ENCODE results near the gene IMMP2L.
"Not testable (repeated sequence)": the region's sequence is repeated elsewhere in the genome, so short reads cannot be mapped to it uniquely, and the experiment has no call there.

Gene IMMP2L

DNA sequence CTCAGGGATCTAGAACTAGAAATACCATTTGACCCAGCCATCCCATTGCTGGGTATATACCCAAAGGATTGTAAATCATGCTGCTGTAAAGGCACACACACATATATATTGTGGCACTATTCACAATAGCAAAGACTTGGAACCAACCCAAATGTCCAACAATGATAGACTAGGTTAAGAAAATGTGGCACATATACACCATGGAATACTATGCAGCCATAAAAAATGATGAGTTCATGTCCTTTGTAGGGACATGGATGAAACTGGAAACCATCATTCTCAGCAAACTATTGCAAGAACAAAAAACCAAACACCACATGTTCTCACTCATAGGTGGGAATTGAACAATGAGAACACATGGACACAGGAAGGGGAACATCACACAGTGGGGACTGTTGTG is 56.9 kb downstream of the IMMP2L start:
- H3K27ac Mint-ChIP-seq, H3K4me1 Mint-ChIP-seq, H3K9me3 Mint-ChIP-seq, H3K27me3 Mint-ChIP-seq, DNase-seq, ATAC-seq, H3K4me3 Mint-ChIP-seq: not testable (repeated sequence)
- H3K36me3 Mint-ChIP-seq (ENCODE audit: low read depth), result peaks cover 24% of the 10 kb centered on the region

DNA sequence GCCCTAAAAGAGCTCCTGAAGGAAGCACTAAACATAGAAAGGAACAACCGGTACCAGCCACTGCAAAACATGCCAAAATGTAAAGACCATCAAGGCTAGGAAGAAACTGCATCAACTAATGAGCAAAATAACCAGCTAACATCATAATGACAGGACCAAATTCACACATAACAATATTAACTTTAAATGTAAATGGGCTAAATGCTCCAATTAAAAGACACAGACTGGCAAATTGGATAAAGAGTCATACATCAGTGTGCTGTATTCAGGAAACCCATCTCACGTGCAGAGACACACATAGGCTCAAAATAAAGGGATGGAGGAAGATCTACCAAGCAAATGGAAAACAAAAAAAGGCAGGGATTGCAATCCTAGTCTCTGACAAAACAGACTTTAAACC is 60.5 kb downstream of the IMMP2L start:
- H3K4me1 Mint-ChIP-seq, result peaks cover 12% of the 10 kb centered on the region
- H3K9me3 Mint-ChIP-seq, result not testable (repeated sequence)

DNA sequence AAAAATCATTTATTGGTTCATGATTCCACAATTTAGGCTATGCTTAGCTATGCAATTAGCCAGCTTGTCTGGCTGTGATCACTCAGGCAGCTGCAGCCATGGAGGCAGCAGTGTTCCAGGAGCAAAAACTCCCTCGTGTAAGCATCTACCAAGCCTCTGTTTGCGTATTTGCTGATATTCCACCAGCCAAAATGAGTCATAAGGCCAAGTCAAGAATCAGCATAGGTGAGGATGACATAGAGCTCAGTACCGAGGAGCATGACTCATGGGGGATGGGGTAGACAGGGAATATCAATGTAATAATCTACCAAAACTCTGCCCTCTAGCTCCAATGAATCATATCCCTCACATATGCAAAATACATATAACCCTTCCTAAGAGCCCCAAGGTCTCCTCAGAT is 63.3 kb downstream of the IMMP2L start:
- ATAC-seq, result peak; percentile 96
- H3K4me1 Mint-ChIP-seq, result peaks cover 12% of the 10 kb centered on the region
- H3K36me3 Mint-ChIP-seq (ENCODE audit: low read depth), result peaks cover 16% of the 10 kb centered on the region
- DNase-seq, result peak; percentile 9
- no peak overlapping the region for H3K4me3 Mint-ChIP-seq
- no peaks in the 10 kb centered on the region for H3K27me3 Mint-ChIP-seq
- no peak overlapping the region for H3K27ac Mint-ChIP-seq
- H3K9me3 Mint-ChIP-seq, result no peaks in the 10 kb centered on the region

More for the DNA sequence above, 60.5 kb downstream of the IMMP2L start:
- not testable (repeated sequence) for H3K27me3 Mint-ChIP-seq, ATAC-seq, H3K4me3 Mint-ChIP-seq, DNase-seq, H3K27ac Mint-ChIP-seq
- H3K36me3 Mint-ChIP-seq (ENCODE audit: low read depth), result peaks cover 20% of the 10 kb centered on the region

DNA sequence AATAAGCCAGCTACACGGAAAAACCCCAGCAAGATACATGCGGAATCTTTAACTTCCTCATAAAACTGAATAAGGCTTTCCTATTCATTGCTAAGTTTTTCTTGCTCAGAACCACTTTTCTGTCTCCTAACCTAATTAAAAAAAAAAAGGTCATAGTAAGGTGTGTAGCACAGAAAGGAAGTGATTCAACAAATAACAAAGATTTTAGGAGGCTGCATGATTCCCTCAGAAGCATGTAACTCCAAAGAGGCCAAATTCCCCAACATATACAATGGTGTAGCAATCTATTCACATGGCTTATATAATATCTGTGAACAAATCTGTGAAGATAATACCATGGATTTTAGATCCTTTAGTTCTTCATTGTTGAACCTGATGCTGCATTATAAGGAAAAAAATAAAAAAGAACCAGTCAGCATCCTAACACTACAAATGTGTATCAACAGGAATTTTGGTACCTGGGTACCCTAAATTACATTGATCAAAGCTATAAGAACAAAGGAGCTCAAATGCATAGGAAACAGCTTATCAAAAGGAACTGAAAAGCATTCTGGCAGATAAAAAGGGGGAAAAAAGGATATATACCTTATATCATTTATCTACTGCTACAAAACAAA is 63.8 kb downstream of the IMMP2L start:
- Mint-ChIP-seq H3K4me1 (peaks cover 12% of the 10 kb centered on the region), H3K27me3 (no peaks in the 10 kb centered on the region)

DNA sequence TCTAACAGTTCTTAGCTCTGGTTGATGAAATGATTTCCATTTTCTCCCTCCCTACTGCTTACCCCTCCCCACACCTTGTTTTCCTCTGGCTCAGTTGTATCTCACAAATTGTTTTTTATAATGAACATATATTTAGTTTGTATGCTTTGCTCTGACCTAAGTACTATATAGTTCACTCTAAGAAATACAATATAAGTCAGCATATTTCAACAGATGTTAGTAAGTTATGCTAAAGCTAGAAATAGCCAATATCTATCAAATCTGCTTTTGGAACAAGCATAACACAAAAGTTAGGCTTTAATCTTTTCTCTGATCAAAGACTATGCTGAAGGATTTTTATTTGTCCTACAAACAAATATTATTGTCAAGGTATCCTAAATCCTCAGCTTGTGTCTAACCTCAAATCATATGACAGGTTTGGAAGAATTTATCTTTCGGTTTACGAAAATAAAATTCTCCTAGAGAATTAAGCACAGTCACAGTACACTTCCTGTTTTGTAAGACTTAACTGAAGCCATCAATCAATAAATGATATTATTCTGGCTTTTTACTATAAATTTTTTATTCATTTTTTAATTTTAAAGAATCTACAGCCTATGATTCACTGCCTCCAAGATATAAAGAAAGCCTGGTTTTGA is 67.0 kb downstream of the IMMP2L start:
- DNase-seq, result no peak
- Mint-ChIP-seq H3K4me1 (peaks cover 20% of the 10 kb centered on the region), H3K36me3 (ENCODE audit: low read depth) (peaks cover 6% of the 10 kb centered on the region), H3K27me3 (no peaks in the 10 kb centered on the region), H3K9me3 (no peaks in the 10 kb centered on the region), H3K27ac (no peak overlapping the region), H3K4me3 (no peak overlapping the region)
- no peak for ATAC-seq

More for the DNA sequence above, 63.8 kb downstream of the IMMP2L start:
- H3K9me3 Mint-ChIP-seq, result no peaks in the 10 kb centered on the region
- ATAC-seq (no peak), DNase-seq (no peak)
- peaks cover 16% of the 10 kb centered on the region for H3K36me3 Mint-ChIP-seq (ENCODE audit: low read depth)
- H3K4me3 Mint-ChIP-seq, result no peak overlapping the region
- H3K27ac Mint-ChIP-seq, result no peak overlapping the region

DNA sequence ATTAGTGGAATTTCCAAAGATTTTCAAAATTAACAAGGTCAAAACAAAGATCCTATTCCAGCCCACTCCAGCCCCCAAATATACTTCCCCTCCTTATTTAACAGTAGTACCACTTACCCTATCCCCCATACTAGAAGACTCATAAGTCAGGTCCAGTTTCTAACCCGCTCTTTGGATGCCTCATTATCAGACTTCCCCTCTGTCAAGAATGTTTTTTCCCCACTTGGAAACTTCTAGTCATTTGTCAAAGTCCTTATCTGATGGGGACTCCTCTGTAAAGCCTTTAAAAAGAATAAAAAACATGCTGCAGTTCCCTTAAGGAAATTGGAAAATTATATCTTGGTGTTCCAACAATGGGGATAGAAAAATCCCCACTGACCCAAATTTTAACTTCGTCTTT is 70.1 kb downstream of the IMMP2L start:
- no peaks in the 10 kb centered on the region for H3K9me3 Mint-ChIP-seq
- peaks cover 8% of the 10 kb centered on the region for H3K4me1 Mint-ChIP-seq
- no peak overlapping the region for H3K4me3 Mint-ChIP-seq
- H3K27ac Mint-ChIP-seq, result no peak overlapping the region
- no peak for DNase-seq
- no peaks in the 10 kb centered on the region for H3K27me3 Mint-ChIP-seq
- ATAC-seq, result no peak
- H3K36me3 Mint-ChIP-seq (ENCODE audit: low read depth), result peaks cover 2% of the 10 kb centered on the region

DNA sequence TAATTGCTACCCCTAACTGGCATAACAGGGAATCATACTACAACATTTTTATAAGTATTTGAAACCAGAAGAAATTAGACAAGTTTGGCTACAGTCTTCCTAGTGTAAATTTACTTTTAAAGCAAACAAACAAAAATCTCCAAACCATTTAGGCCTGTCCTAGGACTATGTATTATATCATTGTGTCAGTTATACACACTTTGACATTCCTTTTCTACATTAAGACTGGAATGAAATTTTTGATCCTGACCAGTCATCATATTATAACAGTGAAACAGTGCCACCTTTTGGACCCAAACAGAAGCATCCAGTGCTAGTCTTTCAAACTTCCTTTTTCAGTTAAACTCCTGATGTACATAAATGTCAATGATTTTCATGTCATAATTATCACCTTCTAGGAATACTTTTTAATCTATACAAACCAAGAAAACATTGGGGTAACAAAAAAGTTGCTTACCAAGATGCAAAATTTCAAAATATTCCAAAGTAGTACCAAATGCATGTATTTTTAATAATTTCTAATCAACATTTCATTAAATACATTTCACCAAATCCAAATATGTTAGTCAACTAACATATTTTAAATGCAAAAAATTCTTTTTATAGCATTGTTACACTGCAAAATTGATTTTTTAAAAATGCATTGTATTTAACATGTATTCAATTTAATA is 75.7 kb downstream of the IMMP2L start:
- Mint-ChIP-seq H3K36me3 (ENCODE audit: low read depth) (peaks cover 4% of the 10 kb centered on the region), H3K4me1 (no peaks in the 10 kb centered on the region)
- no peak for ATAC-seq

DNA sequence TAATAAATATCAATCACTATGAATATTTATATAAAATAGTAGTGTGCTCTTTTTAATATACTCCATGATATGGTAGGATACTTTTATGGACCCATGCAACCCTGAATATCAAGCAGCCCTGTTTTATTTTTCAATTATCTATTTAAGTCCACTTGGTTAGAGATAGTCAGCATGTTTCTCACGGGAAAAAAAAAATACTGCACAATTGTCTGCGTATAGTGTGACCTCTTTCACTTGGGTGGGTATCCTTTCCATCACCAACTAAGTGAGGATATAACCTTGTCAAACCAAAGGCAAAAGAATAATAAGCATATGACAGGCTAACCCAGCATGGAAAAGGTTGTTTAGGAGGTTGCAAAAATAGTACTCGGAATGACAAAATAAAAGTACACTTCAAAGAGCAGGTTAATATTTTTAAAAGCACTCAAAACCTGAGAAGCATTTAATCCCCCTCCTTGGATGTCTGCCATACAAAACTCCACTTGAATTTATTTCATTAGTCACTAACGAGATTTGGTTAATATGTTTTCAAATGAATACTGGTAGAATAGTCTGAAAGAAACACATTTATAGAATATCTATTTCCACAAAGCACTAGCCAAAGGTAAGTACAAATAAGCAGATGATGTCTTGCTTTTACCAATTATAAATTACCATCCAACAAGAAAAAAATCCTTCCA is 76.5 kb downstream of the IMMP2L start:
- ATAC-seq, result no peak
- H3K4me1 Mint-ChIP-seq, result no peaks in the 10 kb centered on the region
- no peak overlapping the region for H3K27ac Mint-ChIP-seq
- no peak for DNase-seq
- peaks cover 4% of the 10 kb centered on the region for H3K36me3 Mint-ChIP-seq (ENCODE audit: low read depth)
- no peak overlapping the region for H3K4me3 Mint-ChIP-seq
- H3K9me3 Mint-ChIP-seq, result no peaks in the 10 kb centered on the region
- no peaks in the 10 kb centered on the region for H3K27me3 Mint-ChIP-seq

More for the DNA sequence above, 75.7 kb downstream of the IMMP2L start:
- DNase-seq, result no peak
- no peaks in the 10 kb centered on the region for H3K27me3 Mint-ChIP-seq
- H3K27ac Mint-ChIP-seq, result no peak overlapping the region
- no peak overlapping the region for H3K4me3 Mint-ChIP-seq
- H3K9me3 Mint-ChIP-seq, result no peaks in the 10 kb centered on the region

DNA sequence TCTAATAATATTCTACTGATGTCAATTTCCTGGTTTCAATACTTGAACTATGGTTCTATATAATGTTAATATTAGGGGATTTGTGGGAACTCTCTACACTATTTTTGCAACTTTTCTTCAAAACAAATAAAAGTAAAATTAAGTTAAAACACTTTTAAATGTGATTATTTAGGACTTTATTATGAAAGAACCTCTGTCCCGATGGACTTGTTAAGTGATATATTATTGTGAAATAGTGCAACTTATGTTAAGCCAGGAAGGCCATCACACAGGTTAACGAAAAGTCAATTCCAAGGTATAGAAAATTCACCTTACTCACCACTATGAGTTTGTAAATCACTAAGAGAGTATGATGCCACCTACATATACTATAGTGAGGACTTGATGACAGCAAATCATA is 79.2 kb downstream of the IMMP2L start:
- Mint-ChIP-seq H3K27ac (no peak overlapping the region), H3K27me3 (no peaks in the 10 kb centered on the region), H3K4me3 (no peak overlapping the region), H3K36me3 (ENCODE audit: low read depth) (peaks cover 6% of the 10 kb centered on the region), H3K9me3 (peaks cover 1% of the 10 kb centered on the region), H3K4me1 (no peaks in the 10 kb centered on the region)
- DNase-seq, result no peak
- no peak for ATAC-seq

DNA sequence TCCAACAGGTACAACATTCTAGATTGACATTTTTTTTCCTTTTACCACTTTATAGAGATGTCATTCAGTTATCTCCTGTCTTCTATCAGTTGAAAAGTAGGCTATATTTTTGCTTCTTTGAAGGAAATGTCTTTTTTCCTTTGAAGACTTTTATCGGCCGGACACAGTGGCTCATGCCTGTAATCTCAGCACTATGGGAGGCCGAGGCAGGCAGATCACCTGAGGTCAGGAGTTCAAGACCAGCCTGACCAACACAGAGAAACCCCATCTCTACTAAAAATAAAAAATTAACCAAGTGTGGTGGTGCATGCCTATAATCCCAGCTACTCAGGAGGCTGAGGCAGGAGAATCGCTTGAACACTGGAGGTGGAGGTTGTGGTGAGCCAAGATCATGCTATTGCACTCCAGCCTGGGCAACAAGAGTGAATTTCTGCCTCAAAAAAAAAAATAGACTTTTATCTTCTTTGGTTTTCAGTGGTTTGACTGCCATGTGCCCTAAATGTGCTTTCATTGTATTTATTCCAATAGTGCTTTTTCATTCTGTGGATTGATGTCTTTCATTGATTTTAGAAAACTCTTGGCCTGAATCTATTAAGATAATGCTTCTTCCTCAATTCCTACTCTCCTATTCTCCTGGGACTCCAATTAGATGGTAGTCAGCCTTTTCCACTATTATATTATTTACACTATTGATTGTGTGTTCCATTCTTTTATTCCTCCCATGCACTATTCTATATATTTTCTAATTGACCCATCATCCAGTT is 84.6 kb downstream of the IMMP2L start:
- Mint-ChIP-seq H3K27ac (no peak overlapping the region), H3K9me3 (peaks cover 5% of the 10 kb centered on the region), H3K4me1 (no peaks in the 10 kb centered on the region), H3K4me3 (no peak overlapping the region), H3K36me3 (ENCODE audit: low read depth) (peaks cover 22% of the 10 kb centered on the region), H3K27me3 (no peaks in the 10 kb centered on the region)
- ATAC-seq, result no peak
- no peak for DNase-seq

DNA sequence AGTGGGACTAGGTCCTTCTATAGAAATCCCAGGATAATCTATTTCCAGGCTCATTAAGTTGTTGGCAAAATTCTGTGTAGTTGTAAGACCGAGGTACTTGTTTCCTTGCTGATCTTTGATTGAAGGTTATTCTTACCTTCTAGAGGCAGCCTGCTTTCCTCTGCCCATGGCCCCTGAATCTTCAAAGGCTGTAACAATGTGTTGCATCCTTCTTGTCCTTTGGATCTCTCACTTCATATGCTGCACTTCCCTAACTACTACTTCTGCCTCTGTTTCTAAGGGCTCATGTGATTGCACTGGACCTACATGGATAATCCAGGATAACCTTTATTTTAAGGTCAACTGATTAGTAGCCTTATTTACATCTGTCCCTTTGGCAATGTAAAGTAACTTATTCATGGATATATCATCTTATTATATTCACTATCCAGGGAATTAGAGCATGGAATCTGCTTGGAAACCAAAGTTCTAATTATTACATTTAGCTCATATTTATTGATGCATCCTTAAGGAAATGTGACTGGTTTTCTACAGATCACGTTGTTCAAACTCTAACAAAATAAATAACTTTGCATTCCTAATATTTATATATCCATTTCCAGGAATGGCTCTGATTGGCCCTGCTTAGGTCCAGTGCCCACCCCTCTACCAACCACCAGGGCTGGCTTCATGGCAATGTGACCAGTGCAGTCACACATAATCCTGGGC is 85.6 kb downstream of the IMMP2L start:
- Mint-ChIP-seq H3K27ac (no peak overlapping the region), H3K4me1 (no peaks in the 10 kb centered on the region), H3K27me3 (no peaks in the 10 kb centered on the region), H3K9me3 (peaks cover 5% of the 10 kb centered on the region), H3K4me3 (no peak overlapping the region), H3K36me3 (ENCODE audit: low read depth) (peaks cover 21% of the 10 kb centered on the region)
- DNase-seq (no peak), ATAC-seq (no peak)

DNA sequence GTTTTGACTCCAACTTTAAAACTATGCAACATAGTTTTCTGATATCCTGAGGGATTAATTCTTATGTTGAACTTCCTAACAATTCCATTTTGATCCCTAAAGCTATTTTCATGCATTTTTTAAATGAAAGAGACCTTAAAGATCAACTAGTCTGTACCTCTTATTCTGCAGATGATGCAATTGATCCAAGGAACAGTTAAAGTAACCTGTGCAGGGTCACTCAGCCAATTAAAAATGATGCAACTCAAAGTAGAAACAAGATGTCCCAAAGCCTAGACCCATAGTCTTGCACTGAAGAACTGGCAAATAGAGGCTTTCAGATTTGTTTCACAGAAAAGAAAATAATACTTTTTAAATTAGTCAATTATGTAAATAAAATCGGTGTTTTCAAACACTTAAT is 86.3 kb downstream of the IMMP2L start:
- DNase-seq (no peak), ATAC-seq (no peak)
- no peak overlapping the region for H3K4me3 Mint-ChIP-seq
- H3K9me3 Mint-ChIP-seq, result peaks cover 9% of the 10 kb centered on the region
- no peak overlapping the region for H3K27ac Mint-ChIP-seq
- peaks cover 25% of the 10 kb centered on the region for H3K36me3 Mint-ChIP-seq (ENCODE audit: low read depth)
- no peaks in the 10 kb centered on the region for H3K27me3 Mint-ChIP-seq
- H3K4me1 Mint-ChIP-seq, result no peaks in the 10 kb centered on the region

DNA sequence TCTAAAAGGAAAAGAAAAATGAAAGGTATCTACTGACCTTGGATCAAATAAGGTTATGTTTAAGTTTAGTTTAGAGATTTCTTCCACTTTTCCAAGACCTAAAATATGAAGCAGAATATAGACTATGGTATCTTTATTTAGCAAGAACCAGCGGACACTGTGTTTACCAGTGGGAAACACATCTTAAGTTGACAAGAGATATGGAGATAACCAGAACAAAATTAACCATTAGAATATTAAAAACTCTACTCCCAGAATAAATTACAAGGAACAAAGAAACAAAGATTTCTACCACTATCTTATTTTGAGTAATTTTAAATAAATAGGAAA is 86.9 kb downstream of the IMMP2L start:
- H3K4me1 Mint-ChIP-seq, result no peaks in the 10 kb centered on the region
- no peak for DNase-seq
- H3K36me3 Mint-ChIP-seq (ENCODE audit: low read depth), result peaks cover 25% of the 10 kb centered on the region
- no peak for ATAC-seq
- H3K4me3 Mint-ChIP-seq, result no peak overlapping the region
- H3K9me3 Mint-ChIP-seq, result peaks cover 12% of the 10 kb centered on the region
- no peaks in the 10 kb centered on the region for H3K27me3 Mint-ChIP-seq
- H3K27ac Mint-ChIP-seq, result no peak overlapping the region
